HG02610 (cell line): ENCODE results near the gene GAK.

Source experiments
- ATAC-seq: cut with Tn5 transposase; IDR thresholded peaks from one replicate; pipeline ENCODE4 v1.9.1; 2021; ENCODE audit warnings: mild to moderate bottlenecking, moderate library complexity; ENCODE audit not compliant: unreplicated experiment

Gene GAK

GRCh38 chr4:874971-875817 is 56.9 kb downstream of the GAK start:
- ATAC-seq = no peak

GRCh38 chr4:874056-874455 is 58.1 kb downstream of the GAK start:
- ATAC-seq = no peak

- no peak for ATAC-seq
Measured at GRCh38 chr4:872241-872981, 59.7 kb downstream of the GAK start.

DNA sequence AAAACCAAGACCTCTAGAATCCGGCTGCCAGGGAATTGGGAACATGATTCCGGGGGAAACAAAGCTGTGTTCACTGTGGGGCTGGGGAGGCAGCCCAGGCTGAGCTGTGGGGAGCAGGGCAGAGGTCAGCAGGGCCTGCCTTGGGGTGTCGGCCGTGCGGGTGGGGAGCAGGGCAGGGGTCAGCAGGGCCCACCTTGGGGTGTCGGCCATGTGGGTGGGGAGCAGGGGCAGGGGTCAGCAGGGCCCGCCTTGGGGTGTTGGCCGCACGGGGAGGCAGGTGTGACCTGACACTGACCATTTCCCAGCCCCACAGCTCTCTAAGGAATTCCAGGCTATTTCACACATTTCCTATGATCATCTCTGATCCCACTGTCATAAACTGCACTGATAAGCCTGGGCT is 60.6 kb downstream of the GAK start:
- no peak for ATAC-seq

DNA sequence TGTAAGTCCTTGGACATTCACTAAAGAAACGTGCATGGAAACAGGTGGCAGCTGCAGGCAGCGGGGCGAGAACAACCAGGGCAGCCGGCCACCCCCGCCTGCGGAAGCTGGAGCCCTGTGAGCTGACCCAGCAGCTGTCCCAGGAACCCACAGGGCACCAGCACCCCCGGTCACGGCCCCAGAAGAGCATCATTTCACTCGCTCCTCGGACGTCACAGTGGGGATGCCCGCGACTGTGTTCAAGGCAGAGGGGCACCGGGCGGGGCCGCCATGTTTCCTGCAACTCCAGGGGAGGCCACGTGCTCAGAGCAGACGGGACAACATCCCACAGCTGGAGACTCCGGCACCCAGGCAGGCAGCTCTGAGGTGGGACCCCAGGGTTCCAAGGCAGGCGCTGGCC is 61.2 kb downstream of the GAK start:
- no peak for ATAC-seq

GRCh38 chr4:869776-870175 is 62.3 kb downstream of the GAK start:
- ATAC-seq = no peak

GRCh38 chr4:868421-868820 is 63.7 kb downstream of the GAK start:
- ATAC-seq = no peak

GRCh38 chr4:867526-868250 is 64.4 kb downstream of the GAK start:
- no peak for ATAC-seq

DNA sequence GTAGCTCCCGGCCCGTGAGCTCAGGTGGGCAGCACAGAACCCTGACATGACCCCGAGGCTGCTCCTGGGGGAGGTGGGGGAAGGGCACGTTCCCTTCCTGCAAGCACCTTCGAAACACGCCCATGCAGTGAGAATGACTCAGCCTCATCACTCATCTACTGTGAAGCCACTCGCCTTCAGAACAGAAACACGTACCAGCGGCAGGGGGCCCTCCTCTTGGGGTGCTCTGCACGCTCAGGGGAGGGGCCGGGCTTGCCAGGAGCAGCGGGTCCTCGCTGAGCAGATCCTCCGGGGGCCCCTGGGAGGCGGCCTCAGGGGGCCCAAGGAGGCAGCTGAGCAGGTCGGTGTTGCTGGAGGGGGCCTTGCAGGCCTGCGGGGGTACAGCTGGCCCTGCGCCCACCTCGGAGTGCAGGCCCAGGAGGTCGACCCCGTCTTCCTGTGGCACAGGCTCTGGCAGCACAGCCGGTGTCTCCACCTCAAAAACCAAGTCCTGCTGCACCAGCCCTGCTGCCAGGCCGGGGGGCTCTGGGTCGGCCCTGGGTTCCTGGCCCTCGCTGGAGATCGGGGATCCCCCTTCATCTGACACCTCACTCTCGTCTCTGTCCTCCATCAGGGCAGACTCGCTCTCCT is 65.2 kb downstream of the GAK start:
- no peak for ATAC-seq

GRCh38 chr4:866068-866760 is 65.9 kb downstream of the GAK start:
- no peak for ATAC-seq

- ATAC-seq = no peak
Measured at GRCh38 chr4:865572-865971, 66.5 kb downstream of the GAK start.

DNA sequence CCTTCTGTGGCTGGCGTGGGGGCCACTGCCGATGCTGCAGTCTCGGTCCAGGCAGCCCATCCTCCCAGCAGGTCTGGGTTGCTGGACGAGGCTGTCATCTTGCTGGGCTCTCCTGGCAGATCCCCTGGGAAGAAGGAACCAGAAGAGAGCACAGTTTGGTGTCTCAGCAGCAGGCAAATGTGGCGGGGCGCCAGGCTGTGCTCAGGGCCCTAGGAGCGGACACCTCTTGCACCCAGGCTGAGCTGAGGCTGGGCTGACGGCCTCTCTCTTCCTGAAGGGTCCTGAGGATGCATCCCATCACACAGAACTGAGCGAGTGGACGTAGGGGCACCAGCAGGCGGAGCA is 67.0 kb downstream of the GAK start:
- no peak for ATAC-seq

- no peak for ATAC-seq
Measured at GRCh38 chr4:864456-865120, 67.5 kb downstream of the GAK start.

DNA sequence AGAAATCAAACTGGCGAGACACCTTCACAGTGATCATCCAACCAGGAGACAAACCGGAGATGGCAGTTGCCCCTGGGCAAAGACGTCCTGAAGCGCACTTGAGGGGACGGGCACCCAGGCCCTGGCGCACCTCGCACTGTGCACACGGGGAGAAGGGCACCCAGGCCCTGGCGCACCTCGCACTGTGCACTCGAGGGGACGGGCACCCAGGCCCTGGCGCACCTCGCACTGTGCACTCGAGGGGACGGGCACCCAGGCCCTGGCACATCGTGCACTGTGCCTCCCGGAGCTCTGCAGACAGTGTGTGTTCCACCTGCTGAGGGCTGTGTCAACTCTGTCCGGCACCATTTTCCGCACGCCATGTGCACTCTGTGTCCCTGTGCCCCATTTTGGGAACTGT is 71.6 kb downstream of the GAK start:
- ATAC-seq = no peak

- ATAC-seq = no peak
Measured at GRCh38 chr4:859496-859895, 72.6 kb downstream of the GAK start.

- no peak for ATAC-seq
Measured at GRCh38 chr4:858831-859451, 73.2 kb downstream of the GAK start.

DNA sequence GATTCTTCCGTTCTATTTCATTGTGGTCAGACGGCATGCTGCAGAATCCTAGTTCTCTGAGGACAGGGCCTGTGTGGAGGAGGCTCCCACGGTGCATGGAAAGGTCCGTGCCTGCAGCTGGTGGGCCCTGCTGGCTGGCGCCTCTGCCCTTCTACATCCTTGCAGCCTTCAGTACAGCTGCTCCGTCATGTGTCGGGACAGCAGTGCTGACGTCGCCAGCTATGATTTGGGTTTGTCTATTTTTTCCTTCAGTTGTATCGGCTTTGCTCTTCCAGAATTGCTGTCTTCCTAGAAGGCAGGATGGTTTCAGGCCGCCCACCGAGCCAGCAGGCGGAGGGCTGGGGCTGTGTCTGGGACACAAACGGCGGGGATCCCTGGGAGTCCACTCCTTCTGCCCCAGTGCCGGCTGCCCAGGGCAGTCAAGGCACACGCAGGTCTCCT is 74.1 kb downstream of the GAK start:
- no peak for ATAC-seq

- no peak for ATAC-seq
Measured at GRCh38 chr4:857461-857860, 74.7 kb downstream of the GAK start.

- ATAC-seq = no peak
Measured at GRCh38 chr4:856225-856901, 75.8 kb downstream of the GAK start.
